ENCODE data around the gene OR51B2.

OR51B2 gene

GRCh38 chr11:5286351-5286750, 37.7 kb downstream of the OR51B2 start:
- no peak for DNase-seq (ENCODE audit: low read depth)
- no peak overlapping the region for H3K4me3 ChIP-seq (ENCODE audit: low read depth, low read length)

GRCh38 chr11:5285703-5286340, 38.3 kb downstream of the OR51B2 start:
- no peak overlapping the region for H3K4me3 ChIP-seq (ENCODE audit: low read depth, low read length)
- no peak for DNase-seq (ENCODE audit: low read depth)

GRCh38 chr11:5284637-5285036, 39.5 kb downstream of the OR51B2 start:
- H3K4me3 ChIP-seq (ENCODE audit: low read depth, low read length): no peak overlapping the region
- DNase-seq (ENCODE audit: low read depth): no peak

- H3K4me3 ChIP-seq (ENCODE audit: low read depth, low read length): no peak overlapping the region
- no peak for DNase-seq (ENCODE audit: low read depth)
Measured at GRCh38 chr11:5283882-5284281, 40.2 kb downstream of the OR51B2 start.

- no peak overlapping the region for H3K4me3 ChIP-seq (ENCODE audit: low read depth, low read length)
- no peak for DNase-seq (ENCODE audit: low read depth)
Measured at GRCh38 chr11:5283086-5283485, 41.0 kb downstream of the OR51B2 start.

GRCh38 chr11:5282628-5283027, 41.5 kb downstream of the OR51B2 start:
- no peak for DNase-seq (ENCODE audit: low read depth)
- no peak overlapping the region for H3K4me3 ChIP-seq (ENCODE audit: low read depth, low read length)

GRCh38 chr11:5281596-5281995, 42.5 kb downstream of the OR51B2 start:
- DNase-seq (ENCODE audit: low read depth): no peak

GRCh38 chr11:5280582-5281102, 43.5 kb downstream of the OR51B2 start:
- DNase-seq (ENCODE audit: low read depth): peak; percentile 98
- no peak overlapping the region for H3K4me3 ChIP-seq (ENCODE audit: low read depth, low read length)

More at GRCh38 chr11:5281596-5281995, 42.5 kb downstream of the OR51B2 start:
- no peak overlapping the region for H3K4me3 ChIP-seq (ENCODE audit: low read depth, low read length)

- H3K4me3 ChIP-seq (ENCODE audit: low read depth, low read length): no peak overlapping the region
- DNase-seq (ENCODE audit: low read depth): no peak
Measured at GRCh38 chr11:5279471-5280090, 44.5 kb downstream of the OR51B2 start.

- no peak overlapping the region for H3K4me3 ChIP-seq (ENCODE audit: low read depth, low read length)
- DNase-seq (ENCODE audit: low read depth): no peak
Measured at GRCh38 chr11:5277807-5278382, 46.2 kb downstream of the OR51B2 start.

- H3K4me3 ChIP-seq (ENCODE audit: low read depth, low read length): no peak overlapping the region
- no peak for DNase-seq (ENCODE audit: low read depth)
Measured at GRCh38 chr11:5276697-5277096, 47.4 kb downstream of the OR51B2 start.

GRCh38 chr11:5275369-5276110, 48.6 kb downstream of the OR51B2 start:
- DNase-seq (ENCODE audit: low read depth): no peak
- no peak overlapping the region for H3K4me3 ChIP-seq (ENCODE audit: low read depth, low read length)

GRCh38 chr11:5274395-5274794, 49.7 kb downstream of the OR51B2 start:
- DNase-seq (ENCODE audit: low read depth): no peak

More at GRCh38 chr11:5274395-5274794, 49.7 kb downstream of the OR51B2 start:
- no peak overlapping the region for H3K4me3 ChIP-seq (ENCODE audit: low read depth, low read length)
